ENCODE measurements around the gene PEDS1. TPM values are rescaled to one million over a fixed set of nuclear protein-coding genes. Genes with fewer than 3 reads are reported as not detected.

Gene PEDS1
- total and polyA plus RNA-seq, 2 of the 4 experiments (the other 2 are of a cell fraction), result 24.0 to 59.9 TPM

GRCh38 chr20:50194831-50195523 is 41.5 kb upstream of the PEDS1 start (continued):
- no peak for TF ChIP-seq CTCF (conservative IDR thresholded peaks at IDR 0.05; ENCODE audit: low read depth, low read length)

- ChIA-PET POLR2A (ENCODE audit: unreplicated experiment) (no interaction called here), CTCF (no interaction called here)
- Histone ChIP-seq H3K14ac (replicated peaks; ENCODE audit: low read depth, low read length) (peak overlapping the region; percentile 99), H2BK15ac (ENCODE audit: low read depth, low read length) (no peak overlapping the region; the same call in 1 of the 3 replicates), H3K9ac (ENCODE audit: low read depth, low read length) (peak overlapping the region; percentile 99), H3K4me1 (ENCODE audit: control insufficient read depth, insufficient read depth, low read length) (peaks cover 11% of the 10 kb centered on the region), H4K8ac (ENCODE audit: low read depth in 2 of 2, low read length in 2 of 2) (peak overlapping the region; percentile 28 to 70; a peak in 3 of 4 replicates), H4K5ac (ENCODE audit: low read depth, low read length) (peak overlapping the region; percentile 38), H2AFZ (replicated peaks; ENCODE audit: low read length, poor library complexity) (peak overlapping the region; percentile 48), H4K20me1 (ENCODE audit: insufficient read depth, low read length) (peaks cover 54% of the 10 kb centered on the region), H3K4me2 (ENCODE audit: low read depth, low read length) (peak overlapping the region; percentile 81), H4K91ac (ENCODE audit: insufficient read depth, low read depth, low read length) (peak overlapping the region; percentile 69), H3K18ac (ENCODE audit: low read depth, low read length) (peak overlapping the region; percentile 85), H2AK9ac (replicated peaks; ENCODE audit: low read depth, low read length, poor library complexity) (peak overlapping the region; percentile 59), H2AK5ac (ENCODE audit: low read depth, low read length) (peak overlapping the region; percentile 94), H2BK120ac (ENCODE audit: low read depth, low read length) (peak overlapping the region; percentile 48), H3K4me3 (ENCODE audit: insufficient read depth, low read depth, low read length) (peak overlapping the region; percentile 95), H3K27ac (ENCODE audit: insufficient read depth, low read length) (peak overlapping the region; percentile 98), H3K36me3 (ENCODE audit: control insufficient read depth, insufficient read depth, low read length) (peaks cover 30% of the 10 kb centered on the region), H3K79me1 (ENCODE audit: low read depth in 1 of 2, low read length in 2 of 2) (peaks cover 8 to 53% of the 10 kb centered on the region in 2 experiments), H3K4ac (ENCODE audit: low read depth, low read length) (peak overlapping the region; percentile 87), H2BK20ac (ENCODE audit: low read depth, low read length) (peak overlapping the region; percentile 47; the same call in 1 of the 2 replicates), H3K9me1 (ENCODE audit: insufficient read depth, low read length) (peaks cover 10% of the 10 kb centered on the region), H3K27me3 (ENCODE audit: control insufficient read depth, insufficient read depth, low read length) (no peaks in the 10 kb centered on the region), H2BK5ac (ENCODE audit: low read depth, low read length, poor library complexity, severe bottlenecking) (peak overlapping the region; percentile 82), H3K9me3 (ENCODE audit: control insufficient read depth, insufficient read depth, low read length) (no peaks in the 10 kb centered on the region), H3K23ac (ENCODE audit: low read depth, low read length) (peak overlapping the region; percentile 93), H3K56ac (ENCODE audit: extremely low read depth, insufficient read depth, low read length) (0 out of 2 replicates have a peak overlapping the region, but pooled peaks have one; percentile 93)
- in situ Hi-C loops (cut with MboI; ENCODE audit: low sequenced_read_pairs), result loop anchor here (5.0 kb wide), 2 partner anchors 113 to 188 kb away; no protein-coding TSS in a partner anchor
- BruUV-seq (replicated peaks), result no TSS peak
- ATAC-seq (ENCODE audit: low read depth) (no peak), DNase-seq (peak; percentile 57)
- TF ChIP-seq RFX5 (IDR thresholded peaks at IDR 0.05; ENCODE audit: low read depth, low read length), result no peak
- TF ChIP-seq RAD21 (IDR thresholded peaks at IDR 0.05; ENCODE audit: low read length), result no peak
- TF ChIP-seq MAZ (IDR thresholded peaks at IDR 0.05; ENCODE audit: borderline replicate concordance, low read depth, low read length), result 0 out of 2 replicates have a peak, but pooled peaks have one; percentile 4
- TF ChIP-seq USF2 (IDR thresholded peaks at IDR 0.05; ENCODE audit: low read depth, low read length), result 0 out of 2 replicates have a peak, but pooled peaks have one; percentile 4
- peak; percentile 5; the same call in 1 of the 2 replicates for TF ChIP-seq SMC3 (IDR thresholded peaks at IDR 0.05; ENCODE audit: low read depth, low read length)
- intact Hi-C loops (cut with micrococcal nuclease), result loop anchor here (5.0 kb wide), 2 partner anchors 58 to 98 kb away; no protein-coding TSS in a partner anchor
- WGBS, 2 experiments (ENCODE audit: extremely low coverage in 2 of 2, insufficient read length in 1 of 2), result no CpG with 5 or more reads among the region's 7 CpGs
- dilution Hi-C loops (cut with HindIII; ENCODE audit: low sequenced_read_pairs, unreplicated experiment), result no loop called here
Measured at GRCh38 chr20:50194422-50194830, 40.9 kb upstream of the PEDS1 start.

Measured in IMR-90 (cell line).